GM12892 (cell line): ENCODE measurements around the gene CA9.

Experiments
- DNase-seq: peaks from one replicate; pipeline ENCODE4 v3.0.0; 2011; ENCODE audit not compliant: insufficient read length
- FAIRE-seq: peaks from 2 replicates; lab custom pipeline; 2011; peaks lifted over from hg19 to GRCh38; lab: Jason Lieb, UNC
- POLR2A ChIP-seq: IDR thresholded peaks from 2 replicates; pipeline ENCODE4 v1.6.1; 2011; ENCODE audit warnings: low read depth, low read length, control low read depth
- POLR2AphosphoS5 ChIP-seq: IDR thresholded peaks from 2 replicates; pipeline ENCODE4 v1.6.1; 2011; ENCODE audit warnings: low read depth, low read length, control low read depth
- TAF1 ChIP-seq: IDR thresholded peaks from 2 replicates; pipeline ENCODE4 v1.6.1; 2011; ENCODE audit warnings: low read depth, mild to moderate bottlenecking, control low read depth, low read length, borderline replicate concordance

Gene CA9

GRCh38 chr9:35656831-35657545, 16.7 kb upstream of the CA9 start:
- TF ChIP-seq POLR2AphosphoS5 (no peak), POLR2A (no peak), TAF1 (no peak)
- no peak for FAIRE-seq

GRCh38 chr9:35657546-35658136, 16.1 kb upstream of the CA9 start, which contains the start of gene RMRP:
RMRP (minus strand) TSS chr9:35658019.
- DNase-seq, result peak; percentile 90
- FAIRE-seq, result peak; percentile 94
- TF ChIP-seq POLR2AphosphoS5 (no peak), TAF1 (no peak), POLR2A (no peak)

More at GRCh38 chr9:35656831-35657545, 16.7 kb upstream of the CA9 start:
- DNase-seq, result no peak

- peak; percentile 87 for DNase-seq
- peak; percentile 58 for FAIRE-seq
- TF ChIP-seq TAF1 (peak; percentile 58; the same call in 1 of the 2 replicates), POLR2A (peak; percentile 77; the same call in 1 of the 2 replicates), POLR2AphosphoS5 (0 out of 2 replicates have a peak, but pooled peaks have one; percentile 42)
These were observed 15.4 kb upstream of the CA9 start, which contains the start of gene CCDC107 for GRCh38 chr9:35658137-35658967. CCDC107 (plus strand) TSS chr9:35658292; CDS start chr9:35658380, 88 bp downstream.

- TF ChIP-seq POLR2AphosphoS5, result no peak
- TF ChIP-seq TAF1, result no peak
- TF ChIP-seq POLR2A, result no peak
- FAIRE-seq (no peak), DNase-seq (no peak)
These were observed 14.8 kb upstream of the CA9 start for GRCh38 chr9:35658968-35659220.

GRCh38 chr9:35659340-35659739, 14.4 kb upstream of the CA9 start:
- TF ChIP-seq POLR2AphosphoS5 (no peak), POLR2A (no peak), TAF1 (no peak)
- FAIRE-seq (no peak), DNase-seq (no peak)

GRCh38 chr9:35660966-35661415, 12.7 kb upstream of the CA9 start:
- no peak for DNase-seq
- FAIRE-seq, result no peak
- TF ChIP-seq TAF1, result no peak
- TF ChIP-seq POLR2AphosphoS5, result no peak
- TF ChIP-seq POLR2A, result no peak

- DNase-seq (no peak), FAIRE-seq (no peak)
- TF ChIP-seq TAF1, result no peak
- TF ChIP-seq POLR2AphosphoS5, result no peak
- TF ChIP-seq POLR2A, result no peak
These were observed 11.9 kb upstream of the CA9 start for GRCh38 chr9:35661756-35662350.

- no peak; the same call in 1 of the 2 replicates for TF ChIP-seq POLR2A
- no peak for TF ChIP-seq TAF1
- TF ChIP-seq POLR2AphosphoS5, result no peak
- FAIRE-seq (no peak), DNase-seq (no peak)
These were observed 11.3 kb upstream of the CA9 start for GRCh38 chr9:35662437-35662836.

GRCh38 chr9:35664531-35665470, 8.9 kb upstream of the CA9 start, which contains the start of gene ARHGEF39:
ARHGEF39 (minus strand) TSS chr9:35665195; CDS start chr9:35665169, 26 bp downstream.
- DNase-seq (peak; percentile 94), FAIRE-seq (peak; percentile 85)
- peak; percentile 69; the same call in 1 of the 2 replicates for TF ChIP-seq POLR2A
- TF ChIP-seq POLR2AphosphoS5, result peak; percentile 54; the same call in 1 of the 2 replicates
- TF ChIP-seq TAF1, result peak; percentile 14; the same call in 1 of the 2 replicates

GRCh38 chr9:35665471-35665818, 8.3 kb upstream of the CA9 start:
- TF ChIP-seq POLR2A (no peak), TAF1 (no peak)
- FAIRE-seq (no peak), DNase-seq (no peak)
